Islet precursor cell (in vitro differentiated cells): Measurements from ENCODE around the gene C6orf141.
"Not testable (repeated sequence)": the region's sequence is repeated elsewhere in the genome, so short reads cannot be mapped to it uniquely, and the experiment has no call there.

Experiments
- DNase-seq: peaks from one replicate; pipeline ENCODE4 v3.0.0-alpha.2; 2018

Gene C6orf141

DNA sequence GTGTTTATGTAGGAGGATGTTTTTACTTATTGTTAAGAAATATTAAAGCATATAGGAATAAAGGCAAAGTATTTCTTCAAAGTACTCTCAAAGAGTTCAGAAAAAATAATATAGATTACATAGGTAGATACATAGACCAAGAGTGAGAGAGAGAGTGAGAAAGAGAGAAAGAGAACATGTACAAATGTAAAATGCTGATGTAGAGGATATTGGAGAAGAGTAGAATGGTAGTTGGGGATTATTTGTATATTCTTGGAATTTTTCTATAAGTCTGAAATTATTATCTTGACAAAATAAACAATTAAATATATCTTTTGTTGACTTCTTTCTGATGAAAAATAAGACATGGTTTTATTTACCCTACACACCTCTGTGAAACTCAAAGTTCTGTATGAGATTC lies 29.2 kb downstream of the C6orf141 start:
- no peak for DNase-seq

DNA sequence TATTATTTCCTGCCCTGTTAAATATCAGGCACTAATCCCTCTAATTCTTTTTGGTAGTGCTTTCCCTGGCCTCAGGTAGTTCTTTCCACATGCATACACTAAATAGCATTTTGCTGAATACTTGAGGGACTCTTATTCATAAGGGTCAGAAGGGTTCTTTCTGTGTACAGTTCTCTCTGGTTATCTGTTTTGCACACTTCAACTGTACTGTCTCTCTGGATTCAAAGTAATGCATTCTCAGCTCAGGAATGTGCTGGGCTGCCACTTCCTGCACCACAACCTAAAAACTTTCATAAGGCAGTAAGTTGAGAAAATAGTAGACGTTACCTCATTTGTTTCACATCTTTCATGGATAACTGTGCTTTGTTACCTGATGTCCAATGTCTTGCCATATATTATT lies 32.1 kb downstream of the C6orf141 start:
- DNase-seq = no peak

DNA sequence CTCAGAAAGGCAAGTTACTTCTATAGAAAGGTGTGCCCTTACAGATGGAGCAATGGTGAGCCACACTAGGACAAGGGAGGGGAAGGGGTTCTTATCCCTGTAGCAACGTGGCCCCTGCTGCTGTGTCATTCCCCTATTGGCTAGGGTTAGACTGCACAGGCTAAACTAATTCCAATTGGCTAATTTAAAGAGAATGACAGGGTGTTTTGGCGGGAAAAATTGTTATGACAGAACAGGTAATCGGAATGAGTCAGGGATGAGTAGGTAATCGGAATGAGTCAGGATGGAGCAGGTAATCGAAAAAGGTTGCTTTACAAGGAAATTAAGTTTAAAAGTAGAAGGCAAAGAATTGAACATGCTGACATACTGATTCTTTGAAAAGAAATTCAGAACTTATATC lies 36.8 kb downstream of the C6orf141 start:
- not testable (repeated sequence) for DNase-seq
